Measurements from ENCODE around the gene SNX14. TPM values are rescaled to one million over a fixed set of nuclear protein-coding genes. Genes with fewer than 3 reads are reported as not detected.

Gene SNX14
- total and polyA plus RNA-seq, 2 of the 13 experiments (the other 11 are each of a cell fraction or from before 2014, with no cell fraction given): 83.5 to 112 TPM

DNA sequence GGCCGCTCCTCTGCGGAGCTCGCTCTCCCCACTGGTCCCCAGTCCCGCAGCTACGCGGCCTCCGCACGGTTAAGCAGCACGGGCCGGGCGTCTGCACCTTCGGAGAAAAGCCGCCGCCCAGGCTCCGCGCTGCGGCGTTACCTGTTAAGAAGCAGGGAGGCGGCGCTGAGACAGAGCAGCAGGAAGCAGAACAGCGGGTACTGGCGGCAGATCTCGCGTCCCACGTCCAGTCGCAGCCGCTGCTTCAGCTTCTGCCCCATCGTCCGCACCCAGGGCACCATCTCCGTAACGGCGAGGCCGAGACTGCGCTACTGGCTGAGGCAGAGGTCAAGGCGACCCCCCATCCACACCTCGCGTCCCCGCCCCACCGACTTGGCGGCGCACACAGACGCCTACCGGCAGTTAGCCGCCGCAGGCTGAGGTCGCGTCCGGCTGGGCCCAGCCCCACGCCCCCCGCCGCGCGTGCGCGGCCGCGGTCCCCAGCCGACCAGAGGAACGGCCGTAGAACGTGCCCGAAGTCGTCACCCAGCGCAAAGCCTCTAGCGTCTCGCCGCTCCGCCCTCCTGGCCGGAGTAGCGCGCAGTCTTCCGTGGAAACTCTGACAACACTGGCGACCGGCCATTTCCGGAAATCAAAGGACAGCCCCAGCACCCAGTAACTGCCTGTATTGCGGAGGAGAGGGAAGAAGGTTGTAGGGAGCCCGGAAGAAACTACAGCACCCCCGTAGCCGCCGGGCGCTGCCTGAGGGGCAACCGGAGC, at the start of gene SNX14 (continued):
- no peak for TF ChIP-seq TCF7 (IDR thresholded peaks at IDR 0.05; ENCODE audit: low read depth)
- TF ChIP-seq ZNF138 (CRISPR knock-in tag; IDR thresholded peaks at IDR 0.05; ENCODE audit: low read depth): peak; percentile 95
- no peak; the same call in 1 of the 2 replicates for TF ChIP-seq ZNF564 (CRISPR knock-in tag; IDR thresholded peaks at IDR 0.05)
- peak; percentile 53 for TF ChIP-seq NFYB (CRISPR knock-in tag; IDR thresholded peaks at IDR 0.05)
- no peak for TF ChIP-seq ZNF30 (CRISPR knock-in tag; IDR thresholded peaks at IDR 0.05)
- TF ChIP-seq TBX3 (IDR thresholded peaks at IDR 0.05; ENCODE audit: borderline replicate concordance): no peak
- TF ChIP-seq EHMT2 (IDR thresholded peaks at IDR 0.05; ENCODE audit: borderline replicate concordance, low read depth, low read length): no peak
- peak; percentile 75 for TF ChIP-seq ELF3 (CRISPR knock-in tag; IDR thresholded peaks at IDR 0.05)
- peak; percentile 79; the same call in 1 of the 2 replicates for TF ChIP-seq ZNF747 (CRISPR knock-in tag; IDR thresholded peaks at IDR 0.05; ENCODE audit: borderline replicate concordance)
- no peak for TF ChIP-seq ZNF180 (CRISPR knock-in tag; IDR thresholded peaks at IDR 0.05; ENCODE audit: borderline replicate concordance, low read depth)
- peak; percentile 17 for TF ChIP-seq RAD21 (CRISPR knock-in tag; IDR thresholded peaks at IDR 0.05)
- TF ChIP-seq, protein P1, sequence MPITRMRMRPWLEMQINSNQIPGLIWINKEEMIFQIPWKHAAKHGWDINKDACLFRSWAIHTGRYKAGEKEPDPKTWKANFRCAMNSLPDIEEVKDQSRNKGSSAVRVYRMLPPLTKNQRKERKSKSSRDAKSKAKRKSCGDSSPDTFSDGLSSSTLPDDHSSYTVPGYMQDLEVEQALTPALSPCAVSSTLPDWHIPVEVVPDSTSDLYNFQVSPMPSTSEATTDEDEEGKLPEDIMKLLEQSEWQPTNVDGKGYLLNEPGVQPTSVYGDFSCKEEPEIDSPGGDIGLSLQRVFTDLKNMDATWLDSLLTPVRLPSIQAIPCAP (CRISPR knock-in tag; IDR thresholded peaks at IDR 0.05; ENCODE audit: low read depth): no peak
- TF ChIP-seq ZIK1 (CRISPR knock-in tag; IDR thresholded peaks at IDR 0.05; ENCODE audit: borderline replicate concordance, low read depth): peak; percentile 72; the same call in 1 of the 2 replicates
- TF ChIP-seq ZNF547 (CRISPR knock-in tag; IDR thresholded peaks at IDR 0.05): peak; percentile 24; the same call in 1 of the 2 replicates
- TF ChIP-seq PHF5A (CRISPR knock-in tag; IDR thresholded peaks at IDR 0.05; ENCODE audit: low read depth, unreplicated experiment): no peak
- no peak for TF ChIP-seq TRIM22 (IDR thresholded peaks at IDR 0.05)
- TF ChIP-seq ZNF652 (CRISPR knock-in tag; IDR thresholded peaks at IDR 0.05; ENCODE audit: borderline replicate concordance, low read depth): no peak
- TF ChIP-seq KAT7 (CRISPR knock-in tag; IDR thresholded peaks at IDR 0.05; ENCODE audit: borderline replicate concordance): no peak
- no peak for TF ChIP-seq SMARCC2 (IDR thresholded peaks at IDR 0.05)
- TF ChIP-seq TSC22D2 (CRISPR knock-in tag; IDR thresholded peaks at IDR 0.05; ENCODE audit: borderline replicate concordance): no peak
- peak; percentile 20; the same call in 1 of the 2 replicates for TF ChIP-seq STAG1 (CRISPR knock-in tag; IDR thresholded peaks at IDR 0.05)
- TF ChIP-seq PITX1 (CRISPR knock-in tag; IDR thresholded peaks at IDR 0.05): 0 out of 2 replicates have a peak, but pooled peaks have one; percentile 5
- TF ChIP-seq PHF20 (CRISPR knock-in tag; IDR thresholded peaks at IDR 0.05): peak; percentile 58
- 0 out of 2 replicates have a peak, but pooled peaks have one; percentile 23 for TF ChIP-seq RFX5 (IDR thresholded peaks at IDR 0.05; ENCODE audit: low read depth, low read length)
- TF ChIP-seq, protein P2, sequence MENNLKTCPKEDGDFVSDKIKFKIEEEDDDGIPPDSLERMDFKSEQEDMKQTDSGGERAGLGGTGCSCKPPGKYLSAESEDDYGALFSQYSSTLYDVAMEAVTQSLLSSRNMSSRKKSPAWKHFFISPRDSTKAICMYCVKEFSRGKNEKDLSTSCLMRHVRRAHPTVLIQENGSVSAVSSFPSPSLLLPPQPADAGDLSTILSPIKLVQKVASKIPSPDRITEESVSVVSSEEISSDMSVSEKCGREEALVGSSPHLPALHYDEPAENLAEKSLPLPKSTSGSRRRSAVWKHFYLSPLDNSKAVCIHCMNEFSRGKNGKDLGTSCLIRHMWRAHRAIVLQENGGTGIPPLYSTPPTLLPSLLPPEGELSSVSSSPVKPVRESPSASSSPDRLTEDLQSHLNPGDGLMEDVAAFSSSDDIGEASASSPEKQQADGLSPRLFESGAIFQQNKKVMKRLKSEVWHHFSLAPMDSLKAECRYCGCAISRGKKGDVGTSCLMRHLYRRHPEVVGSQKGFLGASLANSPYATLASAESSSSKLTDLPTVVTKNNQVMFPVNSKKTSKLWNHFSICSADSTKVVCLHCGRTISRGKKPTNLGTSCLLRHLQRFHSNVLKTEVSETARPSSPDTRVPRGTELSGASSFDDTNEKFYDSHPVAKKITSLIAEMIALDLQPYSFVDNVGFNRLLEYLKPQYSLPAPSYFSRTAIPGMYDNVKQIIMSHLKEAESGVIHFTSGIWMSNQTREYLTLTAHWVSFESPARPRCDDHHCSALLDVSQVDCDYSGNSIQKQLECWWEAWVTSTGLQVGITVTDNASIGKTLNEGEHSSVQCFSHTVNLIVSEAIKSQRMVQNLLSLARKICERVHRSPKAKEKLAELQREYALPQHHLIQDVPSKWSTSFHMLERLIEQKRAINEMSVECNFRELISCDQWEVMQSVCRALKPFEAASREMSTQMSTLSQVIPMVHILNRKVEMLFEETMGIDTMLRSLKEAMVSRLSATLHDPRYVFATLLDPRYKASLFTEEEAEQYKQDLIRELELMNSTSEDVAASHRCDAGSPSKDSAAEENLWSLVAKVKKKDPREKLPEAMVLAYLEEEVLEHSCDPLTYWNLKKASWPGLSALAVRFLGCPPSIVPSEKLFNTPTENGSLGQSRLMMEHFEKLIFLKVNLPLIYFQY (CRISPR knock-in tag; IDR thresholded peaks at IDR 0.05; ENCODE audit: borderline replicate concordance): 0 out of 2 replicates have a peak, but pooled peaks have one; percentile 34
- no peak for TF ChIP-seq SETDB1 (CRISPR knock-in tag; IDR thresholded peaks at IDR 0.05; ENCODE audit: borderline replicate concordance)

Data from HepG2 (cell line).